GM12878 (cell line): ENCODE data around the gene DISP2. TPM values are rescaled to one million over a fixed set of nuclear protein-coding genes. Genes with fewer than 3 reads are reported as not detected.

Experiments
- ATAC-seq: fragments of 200-7000 bp; cut with Tn5 transposase; 3 replicates; pipeline ENCODE4 v1.9.1; 2020; ENCODE audit warnings: mild to moderate bottlenecking, moderate library complexity
- BruUV-seq: library from RNA; stranded (reverse); fragments of 400-500 nt; replicated peaks from 2 replicates; lab custom pipeline; 2021; lab: Mats Ljungman, UMichigan
- CTCF ChIA-PET: fragments of 300-600 bp; sonication (Branson Sonifier 250); formaldehyde crosslinking; extraction: SDS; loops from one replicate; lab custom pipeline; 2021; ENCODE audit warnings: inconsistent platforms; lab: Yijun Ruan, JAX
- POLR2A ChIA-PET: fragments of 350-600 bp; formaldehyde crosslinking; extraction: SDS; loops from one replicate; lab custom pipeline; 2021; ENCODE audit warnings: inconsistent platforms; lab: Charles Lee
- RAD21 ChIA-PET: fragments of 300-600 bp; sonication (Branson Sonifier 250); formaldehyde crosslinking; loops from one replicate; lab custom pipeline; 2023; ENCODE audit warnings: antibody characterized with exemption; ENCODE audit not compliant: unreplicated experiment; lab: Charles Lee
- SMC1A ChIA-PET: fragments of 300-600 bp; sonication (Branson Sonifier 250); formaldehyde crosslinking; loops from one replicate; lab custom pipeline; 2023; ENCODE audit not compliant: unreplicated experiment, uncharacterized antibody; lab: Charles Lee
- DNase-seq: peaks from one replicate; pipeline ENCODE4 v3.0.0-alpha.2; 2011; ENCODE audit warnings: low read depth, low spot score
- FAIRE-seq: peaks from 3 replicates; lab custom pipeline; 2011; peaks lifted over from hg19 to GRCh38; lab: Jason Lieb, UNC
- H2AFZ ChIP-seq: 2 replicates; pipeline ENCODE4 v1.6.0; 2011; ENCODE audit warnings: low read depth, low read length, control low read depth; ENCODE audit not compliant: control insufficient read depth
- H3K27ac ChIP-seq: 2 replicates; pipeline ENCODE4 v1.5.1; 2011; ENCODE audit warnings: control low read depth; ENCODE audit not compliant: control insufficient read depth, insufficient read depth
- H3K27me3 ChIP-seq, 2 experiments: replicated peaks in 1 of 2; 2 replicates each; pipeline versions ENCODE4 v1.6.0 to v1.6.1; 2011; ENCODE audit warnings: low read length in 1 of 2; ENCODE audit not compliant: control insufficient read depth in 2 of 2, insufficient read depth in 2 of 2
- H3K36me3 ChIP-seq, 2 experiments: 2 replicates each; pipeline ENCODE4 v1.5.1; 2011; ENCODE audit warnings: low read length in 1 of 2; ENCODE audit not compliant: control insufficient read depth in 2 of 2, insufficient read depth in 2 of 2
- H3K4me1 ChIP-seq: 2 replicates; pipeline ENCODE4 v1.6.1; 2011; ENCODE audit warnings: mild to moderate bottlenecking, low read length, moderate library complexity, mixed read lengths; ENCODE audit not compliant: control insufficient read depth, insufficient read depth
- H3K4me2 ChIP-seq: 2 replicates; pipeline ENCODE4 v1.6.0; 2011; ENCODE audit warnings: control low read depth; ENCODE audit not compliant: control insufficient read depth, insufficient read depth
- H3K4me3 ChIP-seq: fragments of 200-600 bp; sonication (generic); 2 replicates; pipeline ENCODE4 v1.5.1; 2016
- H3K79me2 ChIP-seq: 2 replicates; pipeline ENCODE4 v1.6.0; 2011; ENCODE audit warnings: low read length; ENCODE audit not compliant: control insufficient read depth, insufficient read depth
- H3K9ac ChIP-seq: 2 replicates; pipeline ENCODE4 v1.8.0; 2011; ENCODE audit warnings: low read length, control low read depth, mixed read lengths; ENCODE audit not compliant: control insufficient read depth, insufficient read depth
- H3K9me3 ChIP-seq: replicated peaks from 3 replicates; pipeline ENCODE4 v1.5.1; 2011; ENCODE audit warnings: mild to moderate bottlenecking, low read length; ENCODE audit not compliant: control insufficient read depth, insufficient read depth
- H4K20me1 ChIP-seq: 2 replicates; pipeline ENCODE4 v1.6.0; 2011; ENCODE audit not compliant: control insufficient read depth, insufficient read depth
- BRCA1 ChIP-seq: IDR thresholded peaks from 2 replicates; pipeline ENCODE4 v1.6.1; 2011; ENCODE audit warnings: low read depth, low read length, improper control_type of control experiment
- CREB1 ChIP-seq: IDR thresholded peaks from 2 replicates; pipeline ENCODE4 v1.6.1; 2012; ENCODE audit warnings: low read depth, mild to moderate bottlenecking, inconsistent platforms
- HDAC2 ChIP-seq: fragments of 200-600 bp; sonication (generic); IDR thresholded peaks from 2 replicates; pipeline ENCODE4 v1.6.1; 2017
- IKZF1 ChIP-seq: fragments of 450-650 bp; conservative IDR thresholded peaks from 2 replicates; pipeline ENCODE4 v1.6.1; 2017; ENCODE audit warnings: antibody characterized with exemption, mild to moderate bottlenecking
- RAD21 ChIP-seq: IDR thresholded peaks from 2 replicates; pipeline ENCODE4 v1.6.1; 2011; ENCODE audit warnings: mild to moderate bottlenecking, low read depth, low read length, moderate library complexity; ENCODE audit not compliant: insufficient read depth
- STAT3 ChIP-seq: IDR thresholded peaks from 2 replicates; pipeline ENCODE4 v1.6.1; 2011; ENCODE audit warnings: low read depth, low read length, improper control_type of control experiment
- SUPT20H ChIP-seq: IDR thresholded peaks from 2 replicates; pipeline ENCODE4 v1.6.1; 2011; ENCODE audit warnings: low read depth, mild to moderate bottlenecking, low read length, moderate library complexity, borderline replicate concordance; ENCODE audit not compliant: control insufficient read depth
- TARDBP ChIP-seq: IDR thresholded peaks from 2 replicates; pipeline ENCODE4 v1.6.1; 2016; ENCODE audit warnings: borderline replicate concordance
- TBL1XR1 ChIP-seq: IDR thresholded peaks from 2 replicates; pipeline ENCODE4 v1.6.1; 2012; ENCODE audit warnings: low read depth, low read length, improper control_type of control experiment
- WGBS: methylation state at CpG from one replicate; pipeline ENCODE4 v1.1.6; 2016; ENCODE audit warnings: low lambda C conversion rate; ENCODE audit not compliant: insufficient replicate concordance, insufficient coverage; ENCODE audit errors: missing lambda C conversion rate; 5-methylcytosine and 5-hydroxymethylcytosine counted together
- in situ Hi-C: fragments of 300-500 bp; cut with MboI; formaldehyde crosslinking; loops from 9 replicates; pipeline ENCODE4 v1.14.3; 2018; ENCODE audit warnings: mixed read lengths
- intact Hi-C: fragments of 100-400 bp; cut with micrococcal nuclease; formaldehyde crosslinking; loops from one replicate; pipeline ENCODE4 v1.14.2; 2022; ENCODE audit not compliant: unreplicated experiment
- polyA plus RNA-seq, 11 experiments: library from polyadenylated mRNA; depleted of rRNA in 4 of 11; unstranded in 6 of 11; stranded (reverse) in 5 of 11; fragments of >200 nt; fragmentation: Nextera tagmentation in 4 of 11; fragmentation: Illumina TruSeq in 1 of 11; extraction: Ambion mirVana in 4 of 11; extraction: Trizol in 1 of 11; gene quantifications; 1 replicate in 1 of 11; 2 replicates in 10 of 11; pipeline versions ENCODE4 v1.2.1 to v1.2.3, GENCODE V29; 2011 to 2016; ENCODE audit warnings: inconsistent platforms in 2 of 11, missing spikeins in 2 of 11, low read depth in 1 of 11
- total RNA-seq, 4 experiments: library from RNA; depleted of rRNA in 3 of 4; stranded (reverse); fragments of >200 nt in 3 of 4; fragmentation: Illumina TruSeq in 1 of 4; extraction: Trizol in 1 of 4; gene quantifications; 2 replicates each; pipeline versions ENCODE4 v1.2.1 to v1.2.3, GENCODE V29; 2013 to 2021

DISP2 gene
- total and polyA plus RNA-seq, 10 of the 15 experiments (the other 5 are each of a cell fraction or from before 2014, with no cell fraction given): under 0.01 to 0.20 (median 0.12) TPM; not detected in 7

- no peaks in the 10 kb centered on the region for H4K20me1 ChIP-seq
- H3K27ac ChIP-seq: no peak overlapping the region
- no peaks in the 10 kb centered on the region for H3K36me3 ChIP-seq
- ChIA-PET RAD21 (no interaction called here), CTCF (interaction anchor here (1.5 kb wide), 1 partner anchor 28 kb away, joined by 4 read pairs; no protein-coding TSS in a partner anchor), POLR2A (interaction anchor here (0.7 kb wide), 1 partner anchor 12 kb away, joined by 4 read pairs; no protein-coding TSS in a partner anchor), SMC1A (interaction anchor here (1.7 kb wide), 1 partner anchor 19 kb away, joined by 3 read pairs; no protein-coding TSS in a partner anchor)
- TF ChIP-seq BRCA1 (no peak), RAD21 (no peak), TBL1XR1 (no peak), CREB1 (no peak), STAT3 (no peak), TARDBP (no peak), HDAC2 (no peak), SUPT20H (no peak)
- peaks cover 15% of the 10 kb centered on the region for H3K79me2 ChIP-seq
- intact Hi-C loops (no loop called here), in situ Hi-C loops (no loop called here)
- H3K4me3 ChIP-seq: no peak overlapping the region
- H3K4me2 ChIP-seq: no peak overlapping the region
- ATAC-seq (no peak), DNase-seq (no peak), FAIRE-seq (no peak)
- H3K4me1 ChIP-seq: peaks cover 2% of the 10 kb centered on the region; the same call in 1 of the 2 replicates
- no peaks in the 10 kb centered on the region for H3K27me3 ChIP-seq
- H2AFZ ChIP-seq: no peak overlapping the region
- no peak overlapping the region for H3K9ac ChIP-seq
- BruUV-seq: no TSS peak
- no peaks in the 10 kb centered on the region for H3K9me3 ChIP-seq
- 95% methylated on average over 4 of the region's 4 CpGs for WGBS
These were observed 21.4 kb downstream of the DISP2 start for GRCh38 chr15:40379374-40379773.

- POLR2A ChIA-PET: interaction anchor here (0.6 kb wide), 1 partner anchor 526 kb away, joined by 9 read pairs; no protein-coding TSS in a partner anchor
These were observed 21.8 kb downstream of the DISP2 start for GRCh38 chr15:40379853-40380252.

More at GRCh38 chr15:40379853-40380252, 21.8 kb downstream of the DISP2 start:
- peaks cover 19% of the 10 kb centered on the region for H3K79me2 ChIP-seq
- ChIA-PET CTCF (interaction anchor here (1.0 to 1.5 kb wide), 2 partner anchors 8 to 27 kb away, joined by 4 read pairs; no protein-coding TSS in a partner anchor), RAD21 (no interaction called here), SMC1A (no interaction called here)
- no peak overlapping the region for H3K27ac ChIP-seq
- 23% methylated on average over 4 of the region's 4 CpGs for WGBS
- H3K9me3 ChIP-seq: no peaks in the 10 kb centered on the region
- no peak for TF ChIP-seq IKZF1
- no peaks in the 10 kb centered on the region for H4K20me1 ChIP-seq
- in situ Hi-C loops (no loop called here), intact Hi-C loops (no loop called here)
- H3K9ac ChIP-seq: no peak overlapping the region
- no TSS peak for BruUV-seq
- ATAC-seq (no peak), FAIRE-seq (no peak), DNase-seq (no peak)
- no peak overlapping the region for H3K4me3 ChIP-seq
- H3K4me1 ChIP-seq: peaks cover 3% of the 10 kb centered on the region; the same call in 1 of the 2 replicates
- H3K36me3 ChIP-seq: no peaks in the 10 kb centered on the region
- H3K27me3 ChIP-seq: no peaks in the 10 kb centered on the region
- H2AFZ ChIP-seq: no peak overlapping the region
- no peak overlapping the region for H3K4me2 ChIP-seq
